Astrocyte (in vitro differentiated cells and primary cell): ENCODE results near the gene MGAT3. TPM values are rescaled to one million over a fixed set of nuclear protein-coding genes. Genes with fewer than 3 reads are reported as not detected.

Source experiments
- DNase-seq: peaks from one replicate; pipeline ENCODE4 v3.0.0-alpha.2; 2010; ENCODE audit warnings: low read depth
- FAIRE-seq: peaks from 2 replicates; lab custom pipeline; 2011; peaks lifted over from hg19 to GRCh38; lab: Jason Lieb, UNC
- H2AFZ ChIP-seq: 2 replicates; pipeline ENCODE4 v1.6.0; 2012; ENCODE audit warnings: low read depth, low read length, inconsistent platforms
- H3K27ac ChIP-seq: 2 replicates; pipeline ENCODE4 v1.5.1; 2011; ENCODE audit warnings: low read depth, low read length, inconsistent platforms
- H3K27me3 ChIP-seq: 2 replicates; pipeline ENCODE4 v1.6.0; 2011; ENCODE audit warnings: low read length, inconsistent platforms; ENCODE audit not compliant: insufficient read depth
- H3K36me3 ChIP-seq: 2 replicates; pipeline ENCODE4 v1.5.1; 2011; ENCODE audit warnings: low read length, inconsistent platforms; ENCODE audit not compliant: insufficient read depth
- H3K4me1 ChIP-seq: 2 replicates; pipeline ENCODE4 v1.5.1; 2011; ENCODE audit warnings: low read length, inconsistent platforms; ENCODE audit not compliant: insufficient read depth
- H3K4me2 ChIP-seq: 2 replicates; pipeline ENCODE4 v1.6.0; 2012; ENCODE audit warnings: low read length, inconsistent platforms
- H3K4me3 ChIP-seq: 2 replicates; pipeline ENCODE4 v1.5.1; 2011; ENCODE audit warnings: low read depth, mild to moderate bottlenecking, low read length, inconsistent platforms; ENCODE audit not compliant: insufficient read depth
- H3K79me2 ChIP-seq: 2 replicates; pipeline ENCODE4 v1.6.0; 2012; ENCODE audit warnings: mild to moderate bottlenecking, low read length, inconsistent platforms; ENCODE audit not compliant: insufficient read depth
- H3K9ac ChIP-seq: 2 replicates; pipeline ENCODE4 v1.6.0; 2012; ENCODE audit warnings: mild to moderate bottlenecking, low read length, inconsistent platforms
- H3K9me3 ChIP-seq: 2 replicates; pipeline ENCODE4 v1.5.1; 2012; ENCODE audit warnings: low read depth, mild to moderate bottlenecking, low read length, inconsistent platforms; ENCODE audit not compliant: insufficient read depth
- H4K20me1 ChIP-seq: 2 replicates; pipeline ENCODE4 v1.6.0; 2012; ENCODE audit warnings: low read length, inconsistent platforms; ENCODE audit not compliant: insufficient read depth
- H3K27ac Mint-ChIP-seq: one replicate; pipeline ENCODE4 v1.8.0; 2021; ENCODE audit warnings: mild to moderate bottlenecking, mixed read lengths; ENCODE audit not compliant: unreplicated experiment
- H3K27me3 Mint-ChIP-seq: one replicate; pipeline ENCODE4 v1.8.0; 2021; ENCODE audit warnings: low read depth, mixed read lengths; ENCODE audit not compliant: unreplicated experiment
- H3K36me3 Mint-ChIP-seq: one replicate; pipeline ENCODE4 v1.8.0; 2021; ENCODE audit warnings: low read depth, mixed read lengths; ENCODE audit not compliant: unreplicated experiment
- H3K4me1 Mint-ChIP-seq: one replicate; pipeline ENCODE4 v1.8.0; 2021; ENCODE audit warnings: low read depth, mixed read lengths; ENCODE audit not compliant: unreplicated experiment
- H3K4me3 Mint-ChIP-seq: one replicate; pipeline ENCODE4 v1.8.0; 2021; ENCODE audit warnings: mild to moderate bottlenecking, moderate library complexity, mixed read lengths; ENCODE audit not compliant: unreplicated experiment
- H3K9me3 Mint-ChIP-seq: one replicate; pipeline ENCODE4 v1.8.0; 2021; ENCODE audit warnings: mild to moderate bottlenecking, mixed read lengths; ENCODE audit not compliant: unreplicated experiment
- CTCF ChIP-seq: IDR thresholded peaks from 2 replicates; pipeline ENCODE4 v1.5.1; 2011; ENCODE audit warnings: low read depth, mild to moderate bottlenecking, inconsistent platforms, low read length, moderate library complexity; ENCODE audit not compliant: insufficient read depth
- EZH2 ChIP-seq: IDR thresholded peaks from 2 replicates; pipeline ENCODE4 v1.6.1; 2012; ENCODE audit warnings: mild to moderate bottlenecking, low read length, inconsistent platforms; ENCODE audit not compliant: insufficient read depth
- total RNA-seq: library from RNA; stranded (reverse); gene quantifications from 2 replicates; pipeline ENCODE4 v1.2.1, GENCODE V29; 2021

The MGAT3 gene
- total RNA-seq, 1 donor from 2014 or later, result 7.9 TPM

GRCh38 chr22:39518144-39518786 is 61.5 kb downstream of the MGAT3 start:
- H3K36me3 Mint-ChIP-seq, result peaks cover 35% of the 10 kb centered on the region
- no peaks in the 10 kb centered on the region for H3K9me3 ChIP-seq
- peaks cover 82% of the 10 kb centered on the region for H3K79me2 ChIP-seq
- H3K4me3 ChIP-seq, result peak overlapping the region; percentile 99
- H3K4me1 Mint-ChIP-seq, result peaks cover 16% of the 10 kb centered on the region
- H3K9ac ChIP-seq, result peak overlapping the region; percentile 97
- H4K20me1 ChIP-seq, result peaks cover 56% of the 10 kb centered on the region
- H3K27me3 ChIP-seq, result no peaks in the 10 kb centered on the region
- peak overlapping the region; percentile 98 for H3K27ac ChIP-seq
- no peaks in the 10 kb centered on the region for H3K9me3 Mint-ChIP-seq
- TF ChIP-seq EZH2, result no peak
- no peak for TF ChIP-seq CTCF
- peak overlapping the region; percentile 93 for H3K4me3 Mint-ChIP-seq
- H3K4me1 ChIP-seq, result peaks cover 23% of the 10 kb centered on the region
- H3K27me3 Mint-ChIP-seq, result no peaks in the 10 kb centered on the region
- peak overlapping the region; percentile 93 for H3K4me2 ChIP-seq
- DNase-seq (no peak), FAIRE-seq (no peak)
- H3K27ac Mint-ChIP-seq, result peak overlapping the region; percentile 100
- H2AFZ ChIP-seq, result no peak overlapping the region
- peaks cover 35% of the 10 kb centered on the region for H3K36me3 ChIP-seq

GRCh38 chr22:39518996-39519680 is 62.3 kb downstream of the MGAT3 start:
- Histone ChIP-seq H3K9me3 (no peaks in the 10 kb centered on the region), H3K36me3 (peaks cover 35% of the 10 kb centered on the region), H3K79me2 (peaks cover 86% of the 10 kb centered on the region), H4K20me1 (peaks cover 54% of the 10 kb centered on the region), H3K4me2 (peak overlapping the region; percentile 93), H3K27me3 (no peaks in the 10 kb centered on the region), H3K9ac (peak overlapping the region; percentile 97), H3K4me1 (peaks cover 24% of the 10 kb centered on the region), H3K4me3 (peak overlapping the region; percentile 99), H3K27ac (peak overlapping the region; percentile 98), H2AFZ (peak overlapping the region; percentile 66)
- DNase-seq (peak; percentile 46), FAIRE-seq (no peak)
- Mint-ChIP-seq H3K4me1 (peaks cover 20% of the 10 kb centered on the region), H3K36me3 (peaks cover 35% of the 10 kb centered on the region), H3K9me3 (no peaks in the 10 kb centered on the region), H3K4me3 (peak overlapping the region; percentile 93), H3K27me3 (no peaks in the 10 kb centered on the region), H3K27ac (peak overlapping the region; percentile 100)
- TF ChIP-seq CTCF (no peak), EZH2 (no peak)
